Fibroblast of mammary gland (primary cell): ENCODE results near the gene AGAP1.

Experiments
- DNase-seq: peaks from one replicate; pipeline ENCODE4 v3.0.0-alpha.2; 2010; ENCODE audit warnings: low read depth
- H3K4me3 ChIP-seq: 2 replicates; pipeline ENCODE4 v1.5.1; 2011; ENCODE audit warnings: low read depth, mild to moderate bottlenecking, low read length, moderate library complexity; ENCODE audit not compliant: control insufficient read depth
- CTCF ChIP-seq: conservative IDR thresholded peaks from 2 replicates; pipeline ENCODE4 v1.5.1; 2011; ENCODE audit warnings: low read depth, low read length, inconsistent platforms; ENCODE audit not compliant: control insufficient read depth, insufficient read depth

Gene AGAP1

DNA sequence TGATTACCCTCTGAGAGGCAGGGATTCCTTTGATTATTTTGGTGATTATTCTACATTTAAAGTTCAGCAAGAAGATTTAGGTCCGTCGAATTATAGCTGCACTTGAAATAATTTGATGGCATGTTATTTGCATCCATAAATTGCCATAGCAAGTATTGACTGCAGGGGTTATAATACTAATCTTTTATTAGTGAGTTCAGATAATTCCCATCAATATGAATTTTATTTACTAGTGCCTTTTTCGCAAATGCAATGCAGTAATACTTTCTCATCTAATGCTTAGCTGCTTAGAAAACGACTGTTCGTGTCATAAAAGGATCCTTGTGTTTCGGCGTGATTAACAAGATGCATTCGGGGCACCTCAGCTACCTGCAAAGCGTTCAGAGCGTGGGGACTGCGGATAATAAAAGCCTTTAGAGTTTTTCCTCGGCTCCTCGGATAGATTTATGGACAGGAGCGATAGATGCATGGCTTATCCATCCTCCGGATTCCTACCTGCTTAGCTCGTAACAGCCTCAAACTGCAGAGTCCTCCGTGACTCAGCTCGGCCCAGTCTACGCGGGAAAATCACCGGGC lies 676.8 kb downstream of the AGAP1 start:
- no peak for DNase-seq
- H3K4me3 ChIP-seq: no peak overlapping the region
- no peak for TF ChIP-seq CTCF

GRCh38 chr2:236171181-236171679 lies 677.4 kb downstream of the AGAP1 start:
- TF ChIP-seq CTCF: no peak
- DNase-seq: no peak
- no peak overlapping the region for H3K4me3 ChIP-seq

GRCh38 chr2:236171680-236172254 lies 677.9 kb downstream of the AGAP1 start:
- H3K4me3 ChIP-seq: no peak overlapping the region
- no peak for TF ChIP-seq CTCF
- no peak for DNase-seq

GRCh38 chr2:236172255-236173035 lies 678.6 kb downstream of the AGAP1 start:
- no peak overlapping the region for H3K4me3 ChIP-seq
- no peak for DNase-seq
- TF ChIP-seq CTCF: no peak

GRCh38 chr2:236173036-236173728 lies 679.3 kb downstream of the AGAP1 start:
- no peak for TF ChIP-seq CTCF
- DNase-seq: no peak
- no peak overlapping the region for H3K4me3 ChIP-seq

- TF ChIP-seq CTCF: no peak
- no peak for DNase-seq
- H3K4me3 ChIP-seq: no peak overlapping the region
Observed at GRCh38 chr2:236173729-236174607, 680.1 kb downstream of the AGAP1 start.
